ENCODE measurements around the gene TNFRSF19. TPM values are rescaled to one million over a fixed set of nuclear protein-coding genes. Genes with fewer than 3 reads are reported as not detected.

Gene TNFRSF19
- total RNA-seq, 1 donor from 2014 or later, result 0.85 TPM

- Histone ChIP-seq H3K36me3 (no peaks in the 10 kb centered on the region), H3K4me3 (no peak overlapping the region), H3K9me3 (no peaks in the 10 kb centered on the region), H3K4me1 (no peaks in the 10 kb centered on the region), H3K27me3 (no peaks in the 10 kb centered on the region), H3K27ac (no peak overlapping the region)
- DNase-seq (ENCODE audit: low spot score in 2 of 2), result no peak
- no peak for TF ChIP-seq CTCF (IDR thresholded peaks at IDR 0.05)
- intact Hi-C loops (cut with DNase I), result loop anchor here (10.0 kb wide), 1 partner anchor 94 kb away; no protein-coding TSS in a partner anchor
Observed at GRCh38 chr13:23618341-23618740, 48.1 kb downstream of the TNFRSF19 start.

GRCh38 chr13:23619068-23619855 is 49.0 kb downstream of the TNFRSF19 start:
- no peak for DNase-seq (ENCODE audit: low spot score in 2 of 2)
- H3K4me1 ChIP-seq, result no peaks in the 10 kb centered on the region
- H3K9me3 ChIP-seq, result no peaks in the 10 kb centered on the region
- H3K4me3 ChIP-seq, result no peak overlapping the region
- intact Hi-C loops (cut with DNase I), result loop anchor here (10.0 kb wide), 1 partner anchor 94 kb away; no protein-coding TSS in a partner anchor
- H3K27ac ChIP-seq, result no peak overlapping the region
- TF ChIP-seq CTCF (IDR thresholded peaks at IDR 0.05), result no peak
- no peaks in the 10 kb centered on the region for H3K27me3 ChIP-seq
- H3K36me3 ChIP-seq, result no peaks in the 10 kb centered on the region

- intact Hi-C loops (cut with DNase I), result no loop called here
- H3K27ac ChIP-seq, result no peak overlapping the region
- H3K4me3 ChIP-seq, result no peak overlapping the region
- no peaks in the 10 kb centered on the region for H3K36me3 ChIP-seq
- no peaks in the 10 kb centered on the region for H3K27me3 ChIP-seq
- DNase-seq (ENCODE audit: low spot score in 2 of 2), result no peak
- H3K9me3 ChIP-seq, result no peaks in the 10 kb centered on the region
- no peaks in the 10 kb centered on the region for H3K4me1 ChIP-seq
- no peak for TF ChIP-seq CTCF (IDR thresholded peaks at IDR 0.05)
Observed at GRCh38 chr13:23620211-23620610, 50.0 kb downstream of the TNFRSF19 start.

- H3K27ac ChIP-seq, result no peak overlapping the region
- H3K27me3 ChIP-seq, result no peaks in the 10 kb centered on the region
- H3K9me3 ChIP-seq, result no peaks in the 10 kb centered on the region
- H3K4me1 ChIP-seq, result no peaks in the 10 kb centered on the region
- intact Hi-C loops (cut with DNase I), result no loop called here
- TF ChIP-seq CTCF (IDR thresholded peaks at IDR 0.05), result no peak
- DNase-seq (ENCODE audit: low spot score in 2 of 2), result no peak
- H3K36me3 ChIP-seq, result no peaks in the 10 kb centered on the region
- H3K4me3 ChIP-seq, result no peak overlapping the region
Observed at GRCh38 chr13:23620613-23621315, 50.6 kb downstream of the TNFRSF19 start.

GRCh38 chr13:23621316-23621645 is 51.1 kb downstream of the TNFRSF19 start:
- Histone ChIP-seq H3K36me3 (no peaks in the 10 kb centered on the region), H3K4me1 (no peaks in the 10 kb centered on the region), H3K27ac (no peak overlapping the region), H3K4me3 (no peak overlapping the region), H3K9me3 (no peaks in the 10 kb centered on the region), H3K27me3 (no peaks in the 10 kb centered on the region)
- TF ChIP-seq CTCF (IDR thresholded peaks at IDR 0.05), result no peak
- DNase-seq (ENCODE audit: low spot score in 2 of 2), result no peak
- intact Hi-C loops (cut with DNase I), result no loop called here
